K562 (cell line): Measurements from ENCODE around the gene HTR6. TPM values are rescaled to one million over a fixed set of nuclear protein-coding genes. Genes with fewer than 3 reads are reported as not detected.
"Not testable (repeated sequence)": the region's sequence is repeated elsewhere in the genome, so short reads cannot be mapped to it uniquely, and the experiment has no call there.

ENCODE experiments used
- ATAC-seq: fragments of 200-7000 bp; cut with Tn5 transposase; 3 replicates; pipeline ENCODE4 v1.9.1; 2020; ENCODE audit warnings: moderate library complexity
- BruUV-seq: library from RNA; stranded (reverse); fragments of 400-500 nt; replicated peaks from 2 replicates; lab custom pipeline; 2021; lab: Mats Ljungman, UMichigan
- CTCF ChIA-PET: fragments of 300-600 bp; formaldehyde crosslinking; extraction: SDS; loops from one replicate; lab custom pipeline; 2021; ENCODE audit warnings: low intra/inter-chr PET ratio; lab: Yijun Ruan, JAX
- POLR2A ChIA-PET: fragments of 300-600, 350-650 bp; sonication (Branson Sonifier 250); formaldehyde crosslinking; extraction: SDS; loops from one replicate; lab custom pipeline; 2021; ENCODE audit warnings: antibody characterized with exemption, inconsistent platforms; lab: Yijun Ruan, JAX
- DNase-seq, 4 experiments: peaks; one replicate each; pipeline versions ENCODE4 v3.0.0 to v3.0.0-alpha.2; 2011 to 2018; ENCODE audit warnings: low spot score in 3 of 4, mixed read lengths in 3 of 4; ENCODE audit errors: extremely low read depth in 1 of 4
- FAIRE-seq: peaks from 2 replicates; lab custom pipeline; 2011; peaks lifted over from hg19 to GRCh38; lab: Jason Lieb, UNC
- H2AFZ ChIP-seq: 2 replicates; pipeline ENCODE4 v1.6.0; 2011; ENCODE audit warnings: low read depth, low read length, control low read depth, inconsistent platforms
- H3K27ac ChIP-seq: fragments of 200-600 bp; 3 replicates; pipeline ENCODE4 v1.8.0; 2011; ENCODE audit warnings: low read depth, mild to moderate bottlenecking, control low read depth, inconsistent platforms, low read length, moderate library complexity, mixed read lengths; ENCODE audit errors: extremely low read depth
- H3K27me3 ChIP-seq, 2 experiments: fragments of 300-600 bp in 1 of 2; 2 replicates in 1 of 2; 3 replicates in 1 of 2; pipeline versions ENCODE4 v1.6.0 to v1.8.0; 2011; ENCODE audit warnings: inconsistent platforms in 2 of 2, low read length in 2 of 2, mild to moderate bottlenecking in 1 of 2, mixed read lengths in 1 of 2, moderate library complexity in 1 of 2; ENCODE audit not compliant: control insufficient read depth in 2 of 2, insufficient read depth in 2 of 2
- H3K36me3 ChIP-seq: fragments of 300-600 bp; 3 replicates; pipeline ENCODE4 v1.8.0; 2011; ENCODE audit warnings: mild to moderate bottlenecking, low read length, inconsistent platforms; ENCODE audit not compliant: control insufficient read depth, insufficient read depth
- H3K4me1 ChIP-seq, 2 experiments: fragments of 200-600 bp in 1 of 2; replicated peaks in 1 of 2; 2 replicates in 1 of 2; 3 replicates in 1 of 2; pipeline versions ENCODE4 v1.5.1 to v1.8.0; 2011; ENCODE audit warnings: inconsistent platforms in 2 of 2, low read length in 2 of 2, mild to moderate bottlenecking in 1 of 2, mixed read lengths in 1 of 2, moderate library complexity in 1 of 2; ENCODE audit not compliant: control insufficient read depth in 2 of 2, insufficient read depth in 2 of 2
- H3K4me2 ChIP-seq: 2 replicates; pipeline ENCODE4 v1.6.1; 2011; ENCODE audit warnings: low read length, control low read depth, inconsistent platforms, mixed read lengths; ENCODE audit not compliant: insufficient read depth
- H3K4me3 ChIP-seq: fragments of 200-600 bp; sonication (generic), shearing (Covaris generic); 2 replicates; pipeline ENCODE4 v1.5.1; 2016; ENCODE audit warnings: control low read depth, inconsistent platforms
- H3K79me2 ChIP-seq: fragments of 200-600 bp; 3 replicates; pipeline ENCODE4 v1.8.0; 2011; ENCODE audit warnings: low read length, inconsistent platforms; ENCODE audit not compliant: control insufficient read depth, insufficient read depth
- H3K9ac ChIP-seq, 2 experiments: 2 replicates each; pipeline versions ENCODE4 v1.6.0 to v1.6.1; 2011; ENCODE audit warnings: low read depth in 2 of 2, low read length in 2 of 2, control low read depth in 1 of 2, inconsistent platforms in 1 of 2, mild to moderate bottlenecking in 1 of 2, mixed read lengths in 1 of 2; ENCODE audit not compliant: insufficient read depth in 1 of 2
- H3K9me1 ChIP-seq: one replicate; pipeline ENCODE4 v1.6.0; 2011; ENCODE audit warnings: inconsistent platforms, mild to moderate bottlenecking, low read length, moderate library complexity; ENCODE audit not compliant: control insufficient read depth, insufficient read depth
- H3K9me3 ChIP-seq: replicated peaks from 2 replicates; pipeline ENCODE4 v1.5.1; 2011; ENCODE audit warnings: low read depth, low read length, inconsistent platforms; ENCODE audit not compliant: control insufficient read depth, insufficient read depth
- H4K20me1 ChIP-seq: replicated peaks from 2 replicates; pipeline ENCODE4 v1.6.1; 2011; ENCODE audit warnings: low read length, inconsistent platforms, mixed read lengths; ENCODE audit not compliant: control insufficient read depth, insufficient read depth
- CTCF ChIP-seq, 3 experiments: IDR thresholded peaks in 2 of 3; conservative IDR thresholded peaks in 1 of 3; 2 replicates each; pipeline ENCODE4 v1.5.1; 2011 to 2012; ENCODE audit warnings: low read length in 3 of 3, mild to moderate bottlenecking in 3 of 3, control low read depth in 2 of 3, improper control_type of control experiment in 1 of 3, inconsistent platforms in 1 of 3, low read depth in 1 of 3, mixed read lengths in 1 of 3, moderate library complexity in 1 of 3; ENCODE audit not compliant: insufficient read depth in 2 of 3
- L3MBTL2 ChIP-seq: fragments of 450-650 bp; IDR thresholded peaks from 2 replicates; pipeline ENCODE4 v1.6.1; 2016; ENCODE audit warnings: mild to moderate bottlenecking, moderate library complexity
- ZNF384 ChIP-seq: IDR thresholded peaks from 2 replicates; pipeline ENCODE4 v1.6.1; 2012; ENCODE audit warnings: low read depth, low read length, improper control_type of control experiment
- WGBS: fragments of 100-300 bp; shearing (Covaris generic); methylation state at CpG from one replicate; pipeline ENCODE4 v1.1.6; 2016; ENCODE audit warnings: low coverage, mixed read lengths; ENCODE audit not compliant: insufficient coverage; ENCODE audit errors: missing lambda C conversion rate; 5-methylcytosine and 5-hydroxymethylcytosine counted together
- in situ Hi-C: fragments of 300-500 bp; cut with MboI; formaldehyde crosslinking; loops from 4 replicates; pipeline ENCODE4 v1.15.0; 2018; ENCODE audit warnings: inconsistent platforms, mixed read lengths
- intact Hi-C: fragments of 100-400 bp; cut with micrococcal nuclease; formaldehyde crosslinking; loops from 2 replicates; pipeline ENCODE4 v1.14.2; 2022
- polyA plus RNA-seq, 8 experiments: library from polyadenylated mRNA; depleted of rRNA in 4 of 8; stranded (reverse) in 5 of 8; unstranded in 3 of 8; fragments of >200 nt; fragmentation: Nextera tagmentation in 2 of 8; fragmentation: Illumina TruSeq in 1 of 8; extraction: Ambion mirVana in 2 of 8; extraction: Trizol in 1 of 8; gene quantifications; 2 replicates each; pipeline versions ENCODE4 v1.2.1 to v1.2.3, GENCODE V29; 2011 to 2014; ENCODE audit warnings: inconsistent platforms in 1 of 8, missing spikeins in 1 of 8
- total RNA-seq, 7 experiments: library from RNA; depleted of rRNA in 6 of 7; stranded (reverse); fragments of >200 nt in 6 of 7; fragmentation: Illumina TruSeq in 2 of 7; extraction: Trizol in 2 of 7; gene quantifications; 2 replicates each; pipeline versions ENCODE4 v1.2.1 to v1.2.3, GENCODE V29; 2011 to 2021; ENCODE audit warnings: low replicate concordance in 1 of 7

Gene HTR6
- total and polyA plus RNA-seq, 9 of the 15 experiments (the other 6 are each of a cell fraction or from before 2014, with no cell fraction given) = not detected

DNA sequence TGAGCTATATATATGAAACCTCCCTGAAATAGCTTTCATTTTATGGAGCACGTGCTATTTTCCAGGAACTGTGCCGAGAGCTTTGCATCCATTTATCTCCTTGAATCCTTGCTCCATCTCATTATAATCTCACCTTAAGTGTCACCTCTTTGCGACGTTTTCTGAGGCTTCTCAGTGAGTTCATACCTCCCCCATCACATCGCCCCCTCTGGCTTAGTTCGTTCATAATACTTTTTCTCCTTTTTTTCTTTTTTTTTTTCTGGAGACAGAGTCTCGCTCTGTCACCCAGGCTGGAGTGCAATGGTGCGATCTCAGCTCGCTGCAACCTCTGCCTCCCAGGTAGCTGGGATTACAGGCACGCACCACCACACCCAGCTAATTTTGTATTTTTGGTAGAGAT, 25.4 kb upstream of the HTR6 start:
- POLR2A ChIA-PET = interaction anchor here (1.1 to 4.2 kb wide), 2 partner anchors 9 to 16 kb away, joined by 6 to 18 read pairs; no protein-coding TSS in a partner anchor

More for the DNA sequence above, 25.4 kb upstream of the HTR6 start:
- H3K9me1 ChIP-seq, H3K36me3 ChIP-seq, in situ Hi-C loops, H3K4me3 ChIP-seq, FAIRE-seq, H3K9me3 ChIP-seq, CTCF ChIA-PET, DNase-seq, BruUV-seq, H3K4me2 ChIP-seq, H3K79me2 ChIP-seq, intact Hi-C loops, H3K27ac ChIP-seq, H4K20me1 ChIP-seq: not testable (repeated sequence)
- peak; percentile 16; the same call in 1 of the 3 replicates for ATAC-seq
- Histone ChIP-seq H3K27me3 (peaks cover 9 to 19% of the 10 kb centered on the region in 2 experiments; a peak in 4 of 5 replicates), H3K4me1 (peaks cover 0 to 13% of the 10 kb centered on the region in 2 experiments; a peak in 4 of 5 replicates), H3K9ac (peak overlapping the region in 1 of 2 experiments; percentile 1; a peak in 1 of 4 replicates), H2AFZ (peak overlapping the region; percentile 50; the same call in 1 of the 2 replicates)
- 10% methylated on average over 8 of the region's 10 CpGs for WGBS
- TF ChIP-seq CTCF (IDR thresholded peaks at IDR 0.05 in 2 of 3, conservative IDR thresholded peaks at IDR 0.05 in 1 of 3; ENCODE audit: insufficient read depth in 2 of 3, low read depth in 1 of 3, low read length in 3 of 3) (peak in 2 of 3 experiments; percentile 10 to 23; a peak in 1 of 6 replicates), L3MBTL2 (peak; percentile 60), ZNF384 (peak; percentile 65; the same call in 1 of the 2 replicates)
